Activated CD8-positive, alpha-beta memory T cell treated with anti-CD3 and anti-CD28 coated beads for 1 hour (primary cell): ENCODE data around the gene ZNF831.

Source experiments
- DNase-seq, 2 donors: peaks; one replicate each; pipeline ENCODE4 v3.0.0-alpha.2; 2020; ENCODE audit warnings: low read depth in 1 of 2; ENCODE audit errors: extremely low read depth in 1 of 2

Gene ZNF831

GRCh38 chr20:59240006-59240405 is 76.4 kb downstream of the ZNF831 start:
- DNase-seq: no peak

GRCh38 chr20:59242714-59243626 is 79.3 kb downstream of the ZNF831 start:
- no peak for DNase-seq

DNA sequence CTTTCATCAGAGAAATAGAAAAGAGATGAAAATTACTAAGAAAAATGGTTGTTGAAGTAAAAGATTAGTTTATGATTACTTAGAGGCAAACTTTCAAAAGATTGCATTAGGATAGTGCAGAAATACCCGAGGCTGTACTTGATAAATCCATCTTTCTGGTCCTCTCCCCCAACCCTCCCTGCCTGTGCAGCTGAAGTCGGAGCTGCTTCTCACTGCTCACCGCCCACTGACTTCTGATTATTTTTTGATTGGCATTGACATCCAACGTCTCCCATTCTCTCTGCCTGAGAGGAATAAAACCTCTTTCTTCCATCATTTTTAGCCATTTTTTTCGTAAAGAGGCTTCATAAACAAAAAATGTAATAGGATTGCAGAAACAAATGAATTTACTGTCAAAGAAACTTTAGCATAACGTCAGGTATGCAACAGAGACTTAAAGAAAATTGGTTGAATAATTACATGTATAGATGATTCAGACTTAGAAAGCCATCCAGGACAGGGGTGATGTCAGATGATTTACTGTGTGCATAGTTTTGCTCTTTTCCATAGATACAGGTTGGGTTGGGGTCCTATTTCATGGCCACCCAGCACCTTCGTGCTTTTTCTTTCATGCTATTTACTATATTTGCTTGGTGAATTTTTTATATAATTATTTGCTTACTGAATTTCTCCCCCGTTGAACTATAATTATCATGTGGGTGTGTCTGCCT is 83.2 kb downstream of the ZNF831 start:
- DNase-seq: no peak

GRCh38 chr20:59247731-59248684 is 84.4 kb downstream of the ZNF831 start:
- no peak for DNase-seq

- no peak for DNase-seq
Measured at GRCh38 chr20:59250293-59250692, 86.7 kb downstream of the ZNF831 start.

GRCh38 chr20:59253325-59253724 is 89.7 kb downstream of the ZNF831 start:
- no peak for DNase-seq

DNA sequence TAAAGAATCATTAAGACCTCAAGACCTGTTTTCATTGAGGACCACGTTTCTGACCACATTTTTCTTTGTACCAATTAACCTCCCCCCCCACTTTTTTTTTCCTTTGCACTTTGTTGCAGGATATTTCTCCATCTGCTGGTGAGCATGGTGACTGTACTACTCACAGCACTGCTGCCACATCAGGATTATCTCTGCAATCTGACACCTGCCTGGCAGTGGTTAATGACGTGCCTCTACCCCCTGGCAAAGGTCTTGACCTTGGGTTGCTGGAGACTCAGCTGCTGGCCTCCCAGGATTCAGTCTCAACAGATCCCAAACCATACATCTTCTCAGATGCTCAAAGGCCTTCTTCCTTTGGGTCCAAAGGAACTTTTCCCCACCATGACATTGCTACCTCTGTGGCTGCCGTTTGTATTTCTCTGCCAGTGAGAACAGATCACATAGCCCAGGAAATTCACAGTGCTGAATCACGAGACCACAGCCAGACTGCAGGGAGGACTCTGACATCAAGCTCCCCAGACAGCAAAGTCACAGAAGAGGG is 90.2 kb downstream of the ZNF831 start:
- DNase-seq: no peak

GRCh38 chr20:59255256-59255655 is 91.6 kb downstream of the ZNF831 start:
- DNase-seq: no peak

DNA sequence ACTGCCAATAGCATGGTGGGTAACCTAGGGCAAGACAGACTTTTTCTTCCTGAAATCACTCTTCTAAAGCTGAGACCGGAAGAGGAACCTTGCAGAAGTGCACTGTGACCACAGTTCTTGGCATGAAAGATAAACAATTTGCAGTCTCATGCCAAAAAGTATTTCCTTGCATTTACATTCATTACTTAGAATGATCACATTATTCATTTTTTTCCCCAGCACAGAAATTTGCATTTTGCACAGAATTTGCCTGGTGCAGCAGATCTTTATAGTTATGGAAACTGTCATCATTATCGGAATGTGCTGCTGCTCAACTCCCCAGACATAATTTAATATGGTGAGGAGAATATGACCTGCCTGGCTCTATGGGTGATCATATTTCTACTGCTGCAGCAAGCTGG is 94.6 kb downstream of the ZNF831 start:
- DNase-seq: no peak

DNA sequence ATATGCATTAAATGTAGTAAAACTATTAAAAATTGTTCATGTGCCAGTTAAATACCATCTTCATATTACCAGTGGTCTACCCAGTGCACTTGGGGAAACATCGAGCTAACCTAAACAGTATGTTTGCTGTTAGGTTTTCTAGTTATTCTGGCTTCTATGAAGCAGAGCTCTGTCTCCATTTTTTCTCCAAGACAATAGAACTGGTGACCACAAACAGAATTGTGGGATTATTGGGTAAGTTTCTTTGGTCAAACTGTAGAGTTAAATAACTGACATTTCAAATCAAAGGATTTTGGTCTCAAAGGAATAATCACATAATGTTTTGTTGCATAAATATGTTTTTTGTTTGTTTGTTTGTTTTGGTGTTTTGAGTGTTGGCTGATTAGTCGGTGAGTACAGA is 96.3 kb downstream of the ZNF831 start:
- DNase-seq: no peak

DNA sequence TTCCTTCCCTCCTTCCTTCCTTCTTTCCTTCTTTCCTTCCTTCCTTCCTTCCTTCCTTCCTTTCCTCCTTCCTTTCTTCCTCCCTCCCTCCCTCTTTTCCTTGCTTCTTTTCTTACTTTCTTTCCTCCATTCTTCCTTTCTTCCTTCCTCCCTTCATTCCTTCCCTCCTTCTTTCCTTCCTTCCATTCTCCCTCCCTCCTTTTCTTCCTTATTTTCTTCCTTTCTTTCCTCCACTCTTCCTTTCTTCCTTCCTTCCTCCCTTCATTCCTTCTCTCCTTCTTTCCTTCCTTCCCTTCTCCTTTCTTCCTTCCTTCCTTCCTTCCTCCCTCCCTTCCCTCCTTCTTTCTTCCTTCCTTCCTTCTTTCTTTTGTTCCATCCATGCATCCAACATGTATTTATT is 101.7 kb downstream of the ZNF831 start:
- DNase-seq: no peak

GRCh38 chr20:59268870-59269269 is 105.2 kb downstream of the ZNF831 start:
- DNase-seq: no peak

- DNase-seq: no peak
Measured at GRCh38 chr20:59269411-59270025, 105.9 kb downstream of the ZNF831 start.

DNA sequence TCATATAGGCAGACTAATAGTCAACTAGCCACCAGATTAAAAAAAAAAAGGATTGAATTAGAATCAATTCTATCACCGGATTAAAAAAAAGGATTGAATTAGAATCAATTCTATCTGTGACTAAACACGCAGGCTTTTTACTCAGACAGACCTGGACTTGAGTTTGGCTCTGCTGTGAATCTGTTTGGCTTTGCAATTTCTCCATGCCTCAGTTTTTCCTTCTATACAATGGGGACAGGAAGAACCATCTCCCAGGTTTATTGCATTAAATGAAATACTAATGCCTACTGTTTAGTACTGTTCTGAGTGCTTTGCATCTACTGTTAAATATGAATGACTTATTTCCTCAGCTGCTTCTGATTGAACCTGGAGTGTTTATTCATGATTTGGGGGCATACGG is 106.8 kb downstream of the ZNF831 start:
- no peak for DNase-seq

GRCh38 chr20:59273739-59274357 is 110.2 kb downstream of the ZNF831 start:
- no peak for DNase-seq

DNA sequence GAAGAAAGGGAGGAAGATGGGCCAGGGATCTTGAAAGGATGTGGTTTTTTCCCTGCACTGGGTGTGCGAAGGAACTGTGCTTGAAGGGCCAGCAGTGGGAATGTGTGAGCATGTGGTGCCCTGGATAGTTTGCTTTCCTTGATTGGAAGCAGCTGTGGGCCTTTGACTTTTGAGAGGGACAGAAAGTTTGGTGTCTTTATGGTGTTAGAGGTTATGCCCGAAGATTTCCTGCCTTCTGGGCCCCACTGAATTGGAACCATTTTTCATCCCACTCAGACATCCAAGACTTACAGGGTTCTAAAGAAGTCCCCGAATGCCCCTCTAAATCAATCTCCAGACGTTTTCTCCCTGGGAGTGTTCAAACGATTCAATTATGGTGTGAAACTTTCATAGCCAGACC is 113.3 kb downstream of the ZNF831 start:
- no peak for DNase-seq

- DNase-seq: no peak
Measured at GRCh38 chr20:59284470-59284869, 120.8 kb downstream of the ZNF831 start.

DNA sequence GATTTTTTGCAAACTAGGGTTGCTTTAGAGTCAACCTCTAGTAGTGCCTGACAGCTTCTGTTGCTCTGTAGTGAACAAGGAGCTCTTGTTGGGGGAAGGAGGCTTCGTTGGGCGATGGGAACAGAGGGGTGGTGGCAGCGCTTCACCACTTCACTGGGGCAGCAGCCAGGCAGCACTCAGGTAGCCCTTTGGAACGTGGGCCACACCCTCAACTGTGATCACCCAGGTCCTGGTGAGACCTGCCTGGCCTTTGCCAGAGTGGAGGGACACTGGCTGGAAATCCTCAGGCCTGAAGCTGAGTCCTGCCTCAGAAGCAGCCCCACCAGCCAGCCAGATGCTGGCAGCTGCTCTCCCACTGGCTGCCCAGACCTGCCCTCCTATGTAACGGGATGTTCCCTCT is 126.4 kb downstream of the ZNF831 start:
- no peak for DNase-seq

DNA sequence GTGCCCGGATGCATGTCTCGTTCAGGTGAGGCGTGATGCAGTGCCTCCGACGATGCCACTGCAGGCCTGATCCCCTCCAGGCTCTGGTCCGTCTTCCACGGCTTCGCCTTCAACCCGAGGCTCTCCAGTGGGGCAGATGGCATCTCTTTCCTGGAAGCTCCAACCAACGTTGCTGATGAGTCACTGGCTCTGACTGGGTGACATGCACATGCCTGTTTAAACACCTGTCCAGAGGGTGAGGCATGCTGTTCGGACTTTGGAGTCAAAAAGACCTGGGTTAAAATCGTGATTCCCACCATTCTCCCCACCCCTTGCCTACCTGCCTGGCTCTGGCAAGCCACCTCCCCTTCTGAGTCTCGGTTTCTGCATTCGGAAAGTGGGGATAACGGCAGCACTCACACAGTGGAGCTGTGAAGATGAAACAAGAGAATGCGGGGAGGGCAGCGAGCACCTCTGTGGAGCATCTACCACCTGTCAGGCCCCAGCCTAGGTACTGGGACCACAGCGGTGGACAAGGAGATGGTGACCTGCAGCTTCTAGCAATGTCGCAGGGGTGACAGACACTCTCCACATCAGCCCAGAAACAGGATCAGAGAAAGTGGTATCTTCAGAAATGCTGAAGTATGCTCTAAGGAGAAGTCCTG is 128.2 kb downstream of the ZNF831 start:
- no peak for DNase-seq
